ENCODE results near the gene SLC8A1.

DNA sequence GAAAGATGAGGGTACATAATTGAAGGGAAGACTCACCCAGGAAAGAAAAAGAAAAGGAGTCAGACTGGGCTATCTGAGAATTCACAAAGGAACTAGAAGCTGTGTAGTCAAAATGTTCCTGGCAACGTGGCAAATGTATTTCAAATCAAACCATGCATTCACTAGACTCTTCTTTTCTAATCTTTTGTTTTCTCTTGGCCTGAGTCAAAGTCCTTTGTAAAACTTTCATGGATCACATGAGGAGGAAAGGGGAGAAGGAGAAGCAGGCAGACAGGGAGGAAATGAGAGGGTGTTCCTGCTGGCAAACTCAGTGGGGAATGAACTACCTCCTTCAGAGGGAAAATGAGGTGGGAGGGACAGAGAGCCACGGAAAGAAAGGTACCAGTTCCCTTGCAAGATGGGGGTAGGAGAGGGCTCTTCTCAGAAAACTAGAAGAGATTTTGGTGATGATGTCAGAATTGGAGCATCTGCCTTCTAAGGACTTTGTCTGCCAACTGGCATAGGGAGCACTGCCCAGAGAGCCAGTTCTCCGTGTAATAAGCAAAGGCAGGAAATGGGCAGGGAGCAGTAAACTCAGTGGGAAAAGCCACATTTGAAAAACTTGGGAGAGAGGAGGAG is 51.4 kb downstream of the SLC8A1 start:
- TF ChIP-seq POLR2A (IDR thresholded peaks at IDR 0.05) (no peak), CTCF (IDR thresholded peaks at IDR 0.05) (no peak)

Measured in tibial nerve (tissue), 3 donors.